Liver (tissue), 3 donors: Measurements from ENCODE around the gene SNX33.

Source experiments
- EGR1 ChIP-seq, 2 donors: IDR thresholded peaks; 2 replicates each; pipeline ENCODE4 v1.6.1; 2016 to 2018; ENCODE audit warnings: antibody characterized with exemption in 2 of 2, low read depth in 2 of 2
- GABPA ChIP-seq, 2 donors: IDR thresholded peaks in 1 of 2; conservative IDR thresholded peaks in 1 of 2; 2 replicates each; pipeline ENCODE4 v1.6.1; 2016; ENCODE audit warnings: antibody characterized with exemption in 2 of 2, mild to moderate bottlenecking in 1 of 2, moderate library complexity in 1 of 2
- HNF4G ChIP-seq: IDR thresholded peaks from 2 replicates; pipeline ENCODE4 v1.6.1; 2016; ENCODE audit warnings: antibody characterized with exemption
- JUND ChIP-seq, 2 donors: IDR thresholded peaks; 2 replicates each; pipeline ENCODE4 v1.6.1; 2016; ENCODE audit warnings: antibody characterized with exemption in 2 of 2
- NR2F2 ChIP-seq: IDR thresholded peaks from 2 replicates; pipeline ENCODE4 v1.6.1; 2016; ENCODE audit warnings: antibody characterized with exemption
- RAD21 ChIP-seq, 2 donors: IDR thresholded peaks; 2 replicates each; pipeline ENCODE4 v1.6.1; 2016; ENCODE audit warnings: antibody characterized with exemption in 2 of 2, mild to moderate bottlenecking in 2 of 2
- SP1 ChIP-seq: IDR thresholded peaks from 2 replicates; pipeline ENCODE4 v1.6.1; 2018; ENCODE audit warnings: antibody characterized with exemption, mild to moderate bottlenecking
- TAF1 ChIP-seq: conservative IDR thresholded peaks from 2 replicates; pipeline ENCODE4 v1.6.1; 2016; ENCODE audit warnings: antibody characterized with exemption, mild to moderate bottlenecking
- YY1 ChIP-seq: IDR thresholded peaks from 2 replicates; pipeline ENCODE4 v1.6.1; 2016; ENCODE audit warnings: antibody characterized with exemption, mild to moderate bottlenecking
- TF ChIP-seq, protein P1 (sequence below): fragments of 150-350 bp; IDR thresholded peaks from 2 replicates; pipeline ENCODE4 v1.5.1; 2017; ENCODE audit warnings: improper control_type of control experiment, low read depth, low read length; ENCODE audit not compliant: missing input control
- TF ChIP-seq, protein P2 (sequence below): IDR thresholded peaks from 2 replicates; pipeline ENCODE4 v1.6.1; 2016; ENCODE audit warnings: antibody characterized with exemption
- TF ChIP-seq, protein P3 (sequence below): IDR thresholded peaks from 2 replicates; pipeline ENCODE4 v1.6.1; 2016; ENCODE audit warnings: antibody characterized with exemption, mild to moderate bottlenecking
- TF ChIP-seq, protein P4 (sequence below): IDR thresholded peaks from 2 replicates; pipeline ENCODE4 v1.6.1; 2016; ENCODE audit warnings: antibody characterized with exemption
- TF ChIP-seq, protein P5 (sequence below): IDR thresholded peaks from 2 replicates; pipeline ENCODE4 v1.6.1; 2016; ENCODE audit warnings: antibody characterized with exemption
- donor health status: healthy.
- donor health status: healthy.

DNA sequence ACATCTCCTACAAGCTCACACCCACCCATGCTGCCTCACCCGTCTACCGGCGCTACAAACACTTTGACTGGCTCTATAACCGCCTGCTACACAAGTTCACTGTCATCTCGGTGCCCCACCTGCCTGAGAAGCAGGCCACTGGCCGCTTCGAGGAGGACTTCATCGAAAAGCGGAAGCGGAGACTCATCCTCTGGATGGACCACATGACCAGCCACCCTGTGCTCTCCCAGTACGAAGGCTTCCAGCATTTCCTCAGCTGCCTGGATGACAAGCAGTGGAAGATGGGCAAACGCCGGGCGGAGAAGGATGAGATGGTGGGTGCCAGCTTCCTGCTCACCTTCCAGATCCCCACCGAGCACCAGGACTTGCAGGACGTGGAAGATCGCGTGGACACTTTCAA lies 2.1 kb downstream of the SNX33 start:
- TF ChIP-seq, protein P1, sequence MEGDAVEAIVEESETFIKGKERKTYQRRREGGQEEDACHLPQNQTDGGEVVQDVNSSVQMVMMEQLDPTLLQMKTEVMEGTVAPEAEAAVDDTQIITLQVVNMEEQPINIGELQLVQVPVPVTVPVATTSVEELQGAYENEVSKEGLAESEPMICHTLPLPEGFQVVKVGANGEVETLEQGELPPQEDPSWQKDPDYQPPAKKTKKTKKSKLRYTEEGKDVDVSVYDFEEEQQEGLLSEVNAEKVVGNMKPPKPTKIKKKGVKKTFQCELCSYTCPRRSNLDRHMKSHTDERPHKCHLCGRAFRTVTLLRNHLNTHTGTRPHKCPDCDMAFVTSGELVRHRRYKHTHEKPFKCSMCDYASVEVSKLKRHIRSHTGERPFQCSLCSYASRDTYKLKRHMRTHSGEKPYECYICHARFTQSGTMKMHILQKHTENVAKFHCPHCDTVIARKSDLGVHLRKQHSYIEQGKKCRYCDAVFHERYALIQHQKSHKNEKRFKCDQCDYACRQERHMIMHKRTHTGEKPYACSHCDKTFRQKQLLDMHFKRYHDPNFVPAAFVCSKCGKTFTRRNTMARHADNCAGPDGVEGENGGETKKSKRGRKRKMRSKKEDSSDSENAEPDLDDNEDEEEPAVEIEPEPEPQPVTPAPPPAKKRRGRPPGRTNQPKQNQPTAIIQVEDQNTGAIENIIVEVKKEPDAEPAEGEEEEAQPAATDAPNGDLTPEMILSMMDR, result no peak
- TF ChIP-seq, protein P2, sequence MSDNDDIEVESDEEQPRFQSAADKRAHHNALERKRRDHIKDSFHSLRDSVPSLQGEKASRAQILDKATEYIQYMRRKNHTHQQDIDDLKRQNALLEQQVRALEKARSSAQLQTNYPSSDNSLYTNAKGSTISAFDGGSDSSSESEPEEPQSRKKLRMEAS, result no peak
- TF ChIP-seq NR2F2 (no peak), GABPA (IDR thresholded peaks at IDR 0.05 in 1 of 2, conservative IDR thresholded peaks at IDR 0.05 in 1 of 2) (no peak), YY1 (no peak), HNF4G (no peak), SP1 (no peak), JUND (IDR thresholded peaks at IDR 0.05) (no peak), RAD21 (IDR thresholded peaks at IDR 0.05) (no peak), TAF1 (no peak), EGR1 (IDR thresholded peaks at IDR 0.05; ENCODE audit: low read depth in 2 of 2) (no peak)
- TF ChIP-seq, protein P3, sequence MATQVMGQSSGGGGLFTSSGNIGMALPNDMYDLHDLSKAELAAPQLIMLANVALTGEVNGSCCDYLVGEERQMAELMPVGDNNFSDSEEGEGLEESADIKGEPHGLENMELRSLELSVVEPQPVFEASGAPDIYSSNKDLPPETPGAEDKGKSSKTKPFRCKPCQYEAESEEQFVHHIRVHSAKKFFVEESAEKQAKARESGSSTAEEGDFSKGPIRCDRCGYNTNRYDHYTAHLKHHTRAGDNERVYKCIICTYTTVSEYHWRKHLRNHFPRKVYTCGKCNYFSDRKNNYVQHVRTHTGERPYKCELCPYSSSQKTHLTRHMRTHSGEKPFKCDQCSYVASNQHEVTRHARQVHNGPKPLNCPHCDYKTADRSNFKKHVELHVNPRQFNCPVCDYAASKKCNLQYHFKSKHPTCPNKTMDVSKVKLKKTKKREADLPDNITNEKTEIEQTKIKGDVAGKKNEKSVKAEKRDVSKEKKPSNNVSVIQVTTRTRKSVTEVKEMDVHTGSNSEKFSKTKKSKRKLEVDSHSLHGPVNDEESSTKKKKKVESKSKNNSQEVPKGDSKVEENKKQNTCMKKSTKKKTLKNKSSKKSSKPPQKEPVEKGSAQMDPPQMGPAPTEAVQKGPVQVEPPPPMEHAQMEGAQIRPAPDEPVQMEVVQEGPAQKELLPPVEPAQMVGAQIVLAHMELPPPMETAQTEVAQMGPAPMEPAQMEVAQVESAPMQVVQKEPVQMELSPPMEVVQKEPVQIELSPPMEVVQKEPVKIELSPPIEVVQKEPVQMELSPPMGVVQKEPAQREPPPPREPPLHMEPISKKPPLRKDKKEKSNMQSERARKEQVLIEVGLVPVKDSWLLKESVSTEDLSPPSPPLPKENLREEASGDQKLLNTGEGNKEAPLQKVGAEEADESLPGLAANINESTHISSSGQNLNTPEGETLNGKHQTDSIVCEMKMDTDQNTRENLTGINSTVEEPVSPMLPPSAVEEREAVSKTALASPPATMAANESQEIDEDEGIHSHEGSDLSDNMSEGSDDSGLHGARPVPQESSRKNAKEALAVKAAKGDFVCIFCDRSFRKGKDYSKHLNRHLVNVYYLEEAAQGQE, result no peak
- TF ChIP-seq, protein P4, sequence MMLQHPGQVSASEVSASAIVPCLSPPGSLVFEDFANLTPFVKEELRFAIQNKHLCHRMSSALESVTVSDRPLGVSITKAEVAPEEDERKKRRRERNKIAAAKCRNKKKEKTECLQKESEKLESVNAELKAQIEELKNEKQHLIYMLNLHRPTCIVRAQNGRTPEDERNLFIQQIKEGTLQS, result no peak
- TF ChIP-seq, protein P5, sequence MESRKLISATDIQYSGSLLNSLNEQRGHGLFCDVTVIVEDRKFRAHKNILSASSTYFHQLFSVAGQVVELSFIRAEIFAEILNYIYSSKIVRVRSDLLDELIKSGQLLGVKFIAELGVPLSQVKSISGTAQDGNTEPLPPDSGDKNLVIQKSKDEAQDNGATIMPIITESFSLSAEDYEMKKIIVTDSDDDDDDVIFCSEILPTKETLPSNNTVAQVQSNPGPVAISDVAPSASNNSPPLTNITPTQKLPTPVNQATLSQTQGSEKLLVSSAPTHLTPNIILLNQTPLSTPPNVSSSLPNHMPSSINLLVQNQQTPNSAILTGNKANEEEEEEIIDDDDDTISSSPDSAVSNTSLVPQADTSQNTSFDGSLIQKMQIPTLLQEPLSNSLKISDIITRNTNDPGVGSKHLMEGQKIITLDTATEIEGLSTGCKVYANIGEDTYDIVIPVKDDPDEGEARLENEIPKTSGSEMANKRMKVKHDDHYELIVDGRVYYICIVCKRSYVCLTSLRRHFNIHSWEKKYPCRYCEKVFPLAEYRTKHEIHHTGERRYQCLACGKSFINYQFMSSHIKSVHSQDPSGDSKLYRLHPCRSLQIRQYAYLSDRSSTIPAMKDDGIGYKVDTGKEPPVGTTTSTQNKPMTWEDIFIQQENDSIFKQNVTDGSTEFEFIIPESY, result no peak
